Suppressor macrophage (primary cell): Measurements from ENCODE around the gene MBD5.

Experiments
- DNase-seq, 4 experiments: peaks; one replicate each; pipeline ENCODE4 v3.0.0-alpha.2; 2020 to 2022

MBD5 gene

GRCh38 chr2:148023861-148024260 is 3.0 kb downstream of the MBD5 start:
- peak in 1 of 4 experiments; percentile 7 for DNase-seq

GRCh38 chr2:148026573-148026972 is 5.7 kb downstream of the MBD5 start:
- no peak for DNase-seq

DNA sequence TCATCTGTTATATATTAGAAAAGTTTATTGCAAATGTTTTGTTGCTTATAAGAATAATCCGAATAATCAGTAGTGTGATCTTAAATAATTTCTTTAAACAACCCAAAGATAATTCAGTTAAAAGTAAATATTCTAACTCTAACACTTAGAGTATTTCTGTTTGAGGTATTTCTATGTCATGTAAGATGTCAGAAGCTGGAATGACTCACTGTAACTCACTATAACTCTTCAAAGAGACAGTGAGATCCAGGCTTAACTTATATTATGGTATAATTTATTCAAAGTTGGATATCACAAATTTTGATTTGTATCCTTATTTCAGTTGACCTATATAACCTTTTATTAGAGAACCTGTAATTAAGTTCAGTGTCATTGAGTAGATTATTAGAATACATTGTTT is 6.9 kb downstream of the MBD5 start:
- no peak for DNase-seq

DNA sequence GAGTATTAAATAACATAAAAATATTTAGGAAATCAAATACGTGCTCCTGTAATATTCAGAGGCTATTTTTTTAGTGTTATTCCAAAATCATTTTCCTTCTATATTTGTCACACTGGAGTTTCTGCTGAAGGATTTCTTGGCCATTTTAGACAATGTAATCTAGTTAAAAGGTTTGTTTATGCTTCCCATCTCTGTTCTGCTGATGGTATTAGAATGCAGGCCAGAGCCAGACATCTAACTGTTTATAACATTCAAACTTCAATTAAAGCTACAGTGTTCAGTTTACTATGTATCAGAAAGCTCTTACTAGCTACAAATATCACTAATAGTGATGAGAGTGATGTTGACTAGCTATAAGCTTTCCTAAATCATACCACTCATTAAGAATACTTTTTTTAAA is 7.9 kb downstream of the MBD5 start:
- DNase-seq = no peak

GRCh38 chr2:148031152-148031551 is 10.3 kb downstream of the MBD5 start:
- no peak for DNase-seq

DNA sequence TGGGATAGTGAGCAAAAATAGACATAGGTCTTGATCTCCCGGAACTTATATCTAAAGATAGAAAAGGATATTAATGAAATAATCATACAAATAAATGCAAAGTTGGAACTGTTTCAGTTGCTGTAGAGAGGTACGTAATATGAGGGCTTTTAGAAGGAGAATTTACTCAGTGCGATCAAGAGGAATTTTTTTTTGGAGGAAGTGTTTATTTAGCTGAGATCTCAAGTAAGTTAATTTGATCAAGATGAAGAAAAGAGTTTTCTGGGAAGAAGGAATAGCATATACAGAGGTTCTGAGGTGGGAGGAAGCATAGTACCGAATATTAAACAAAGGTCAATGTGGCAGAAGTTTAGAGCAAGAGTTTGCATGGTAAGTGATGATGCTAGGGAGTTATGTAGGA is 11.3 kb downstream of the MBD5 start:
- no peak for DNase-seq

- DNase-seq = no peak
Measured at GRCh38 chr2:148039783-148040182, 18.9 kb downstream of the MBD5 start.

DNA sequence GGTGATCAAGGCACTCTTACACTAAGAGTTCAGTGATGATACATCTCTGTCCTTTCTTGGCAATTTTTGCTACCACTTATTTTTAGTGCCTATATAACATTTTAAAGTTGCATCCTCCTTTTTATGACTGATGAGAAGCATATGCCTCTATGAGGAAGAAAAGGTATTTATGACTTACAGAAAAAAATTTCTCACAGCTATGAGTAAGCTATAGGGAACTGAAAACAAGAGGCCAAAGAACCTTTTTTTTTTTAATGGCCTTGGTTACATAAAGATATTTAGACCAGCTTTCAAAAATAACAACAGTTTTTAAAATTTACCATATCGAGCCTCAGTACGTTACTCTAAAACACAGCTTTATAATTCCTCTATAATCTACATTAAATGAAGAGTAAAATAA is 21.3 kb downstream of the MBD5 start:
- peak in 2 of 4 experiments; percentile 58 to 65 for DNase-seq

- DNase-seq = no peak
Measured at GRCh38 chr2:148044322-148044721, 23.4 kb downstream of the MBD5 start.

DNA sequence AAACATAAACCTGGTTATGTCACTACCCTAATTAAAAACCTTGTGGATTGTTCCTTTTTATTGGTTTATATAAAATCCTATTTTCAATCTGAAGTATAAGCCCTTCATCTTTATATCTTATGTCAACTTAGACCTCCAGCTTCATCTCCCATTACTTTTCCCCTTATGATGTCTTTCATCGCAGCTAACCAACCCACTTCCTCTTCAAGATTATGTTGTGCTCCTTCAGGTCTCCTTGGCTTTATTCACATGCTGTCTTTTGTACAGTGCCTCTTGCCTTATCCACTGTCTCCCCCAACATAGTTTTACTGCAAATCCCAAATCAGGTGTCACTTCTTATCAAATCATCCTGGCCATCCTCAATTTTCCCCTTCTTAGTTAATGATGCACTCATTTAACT is 25.9 kb downstream of the MBD5 start:
- DNase-seq = peak in 1 of 4 experiments; percentile 4

GRCh38 chr2:148048475-148049221 is 27.8 kb downstream of the MBD5 start:
- no peak for DNase-seq

DNA sequence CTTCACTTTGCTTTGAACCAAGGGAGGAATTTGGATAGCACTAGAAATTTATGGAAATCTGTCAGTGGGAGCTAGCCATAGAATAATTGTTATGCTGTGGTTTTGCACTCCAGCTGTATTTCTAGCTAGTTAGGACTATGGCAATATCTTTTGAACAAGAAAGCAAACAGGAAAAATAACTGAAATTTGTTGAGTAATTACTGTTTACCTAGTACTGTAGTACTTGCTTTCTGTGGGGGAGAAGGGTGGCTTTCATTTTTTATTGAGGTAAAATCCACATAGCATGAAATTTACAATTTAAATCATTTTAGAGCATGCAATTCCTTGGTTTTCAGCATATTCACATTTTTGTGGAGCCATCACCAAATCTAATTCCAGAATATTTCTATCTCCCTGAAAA is 28.4 kb downstream of the MBD5 start:
- no peak for DNase-seq

- DNase-seq = no peak
Measured at GRCh38 chr2:148052687-148053086, 31.8 kb downstream of the MBD5 start.

DNA sequence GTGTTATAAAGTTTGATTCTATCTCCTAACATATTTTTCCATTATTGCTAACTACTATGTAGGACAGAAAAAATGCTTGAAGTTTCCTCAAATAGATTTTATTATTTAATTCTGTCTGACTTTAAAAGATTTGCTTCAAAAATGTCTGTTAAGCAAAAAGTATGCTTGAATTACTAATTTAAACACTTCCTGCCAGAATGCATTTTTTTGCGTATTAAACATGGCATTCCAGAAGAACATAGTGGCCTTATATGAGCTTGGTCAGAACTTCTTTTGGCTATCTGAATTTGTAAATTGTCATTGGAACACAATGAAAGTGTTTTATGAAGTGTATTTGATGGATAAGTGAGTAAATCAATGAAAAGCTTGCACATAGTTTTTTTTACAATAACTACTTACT is 37.8 kb downstream of the MBD5 start:
- no peak for DNase-seq

- no peak for DNase-seq
Measured at GRCh38 chr2:148063633-148064032, 42.7 kb downstream of the MBD5 start.

DNA sequence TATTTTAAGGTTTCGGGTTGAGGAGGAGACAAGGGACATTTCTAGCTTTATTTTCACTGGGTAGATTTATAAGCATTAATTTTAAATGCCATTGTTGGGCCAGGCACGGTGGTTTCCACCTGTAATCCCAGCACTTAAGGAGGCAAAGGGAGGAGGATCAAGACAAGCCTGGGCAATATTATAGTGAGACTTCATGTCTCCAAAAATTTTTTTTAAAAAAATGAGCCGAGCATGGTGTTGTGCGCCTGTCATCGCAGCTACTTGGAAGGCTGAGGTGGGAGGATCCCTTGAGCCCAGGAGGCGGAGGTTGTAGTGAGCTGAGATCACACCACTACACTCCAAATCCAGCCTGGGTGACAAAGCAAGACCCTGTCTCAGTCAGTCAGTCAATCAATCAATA is 45.0 kb downstream of the MBD5 start:
- DNase-seq = no peak

- no peak for DNase-seq
Measured at GRCh38 chr2:148067801-148068200, 46.9 kb downstream of the MBD5 start.

DNA sequence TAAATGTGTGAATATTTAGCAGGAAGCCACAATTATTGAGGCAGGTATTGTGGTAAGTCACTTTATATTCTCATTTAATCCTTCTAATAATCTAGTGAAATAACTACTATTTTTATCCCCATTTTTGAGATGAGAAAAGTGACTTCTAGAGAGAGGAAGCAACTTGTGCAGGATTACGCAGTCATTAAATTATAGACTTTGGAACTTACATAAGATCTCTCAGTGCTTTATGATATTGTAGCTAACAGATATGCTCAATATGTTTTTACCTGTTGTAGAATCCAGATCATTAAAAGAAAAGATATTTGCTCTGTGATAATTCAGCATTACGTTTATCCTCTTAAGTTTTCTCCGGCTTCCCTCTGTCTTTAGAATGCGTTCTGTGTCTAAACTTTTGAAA is 50.5 kb downstream of the MBD5 start:
- no peak for DNase-seq

DNA sequence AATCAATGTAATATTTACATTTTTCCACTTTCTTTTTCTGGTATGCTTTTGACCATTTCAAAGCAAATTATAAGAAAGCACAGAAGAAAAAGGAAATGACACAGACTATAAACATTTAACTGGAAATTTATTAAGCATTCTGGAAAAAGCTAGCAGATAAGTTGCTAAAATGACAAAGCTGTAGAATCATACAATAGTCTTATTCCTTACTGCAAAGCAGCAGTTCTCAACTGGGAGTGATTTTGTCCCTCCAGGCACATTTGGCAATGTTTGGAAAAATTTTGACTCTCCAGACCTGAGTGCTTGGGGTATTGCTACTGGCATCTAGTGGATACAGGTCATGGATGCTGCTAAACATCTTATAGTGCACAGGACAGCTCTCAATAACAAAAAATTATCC is 75.1 kb downstream of the MBD5 start:
- no peak for DNase-seq

GRCh38 chr2:148102641-148103040 is 81.8 kb downstream of the MBD5 start:
- peak in 1 of 4 experiments; percentile 1 for DNase-seq

- DNase-seq = no peak
Measured at GRCh38 chr2:148103946-148104345, 83.1 kb downstream of the MBD5 start.

GRCh38 chr2:148106331-148106730 is 85.4 kb downstream of the MBD5 start:
- DNase-seq = no peak

DNA sequence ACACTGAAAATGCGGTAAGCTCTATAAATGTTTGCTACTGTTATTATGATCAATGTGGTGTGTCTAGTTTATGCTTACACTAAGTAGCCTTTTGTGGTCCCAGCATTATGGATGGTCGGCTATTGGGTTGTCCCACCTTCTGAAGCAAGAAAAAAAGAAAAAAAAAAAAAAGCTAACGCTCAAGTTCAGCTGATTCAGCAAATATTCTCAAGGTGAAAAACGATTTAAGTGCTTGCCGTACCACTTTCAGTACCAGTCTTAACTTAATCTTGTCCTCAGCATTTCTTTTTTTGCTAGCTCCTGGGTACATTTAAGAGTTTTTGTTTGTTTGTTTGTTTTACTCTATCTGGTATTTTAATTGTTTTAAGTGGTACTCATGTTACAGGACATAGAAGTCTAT is 87.5 kb downstream of the MBD5 start:
- no peak for DNase-seq

- DNase-seq = no peak
Measured at GRCh38 chr2:148110184-148110583, 89.3 kb downstream of the MBD5 start.

DNA sequence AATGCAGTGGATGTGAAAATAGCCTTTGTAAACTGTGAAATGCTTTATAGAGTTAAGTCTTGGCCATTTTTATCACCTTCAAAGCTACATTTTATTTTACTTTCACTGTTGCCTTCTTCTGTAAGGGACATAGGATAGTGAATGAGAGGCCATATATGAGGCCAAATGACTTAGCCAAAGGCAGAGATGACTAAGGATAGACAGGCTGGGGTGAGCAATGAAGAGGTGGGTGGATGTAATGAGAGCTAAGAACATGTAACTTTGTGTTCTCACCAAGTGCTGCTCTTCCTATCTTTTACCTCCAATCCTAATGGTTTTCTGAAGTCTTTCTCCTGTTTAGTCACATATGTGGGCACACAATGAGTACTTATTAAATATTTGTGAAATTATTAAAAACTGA is 101.9 kb downstream of the MBD5 start:
- peak in 3 of 4 experiments; percentile 13 to 36 (median 15) for DNase-seq
